Progenitor cell of endocrine pancreas (in vitro differentiated cells): ENCODE results near the gene LYPLAL1. TPM values are rescaled to one million over a fixed set of nuclear protein-coding genes. Genes with fewer than 3 reads are reported as not detected.
"Not testable (repeated sequence)": the region's sequence is repeated elsewhere in the genome, so short reads cannot be mapped to it uniquely, and the experiment has no call there.

Source experiments
- DNase-seq: peaks from one replicate; pipeline ENCODE4 v3.0.0; 2021; ENCODE audit warnings: low spot score; ENCODE audit not compliant: unreplicated experiment
- H3K27ac Mint-ChIP-seq: 2 replicates; pipeline ENCODE4 v1.8.0; 2021; ENCODE audit warnings: mild to moderate bottlenecking, moderate library complexity, mixed read lengths
- H3K27me3 Mint-ChIP-seq: 2 replicates; pipeline ENCODE4 v1.8.0; 2021; ENCODE audit warnings: mixed read lengths
- H3K36me3 Mint-ChIP-seq: 2 replicates; pipeline ENCODE4 v1.8.0; 2022; ENCODE audit warnings: mixed read lengths; ENCODE audit not compliant: insufficient read depth
- H3K4me1 Mint-ChIP-seq: 2 replicates; pipeline ENCODE4 v1.8.0; 2021; ENCODE audit warnings: low read depth, mixed read lengths
- H3K4me3 Mint-ChIP-seq: 2 replicates; pipeline ENCODE4 v1.8.0; 2021; ENCODE audit warnings: low read depth, mild to moderate bottlenecking, moderate library complexity, mixed read lengths
- H3K9me3 Mint-ChIP-seq: 2 replicates; pipeline ENCODE4 v1.8.0; 2021; ENCODE audit warnings: low read depth, mixed read lengths
- total RNA-seq: library from RNA; stranded (reverse); gene quantifications from 2 replicates; pipeline ENCODE4 v1.2.1, GENCODE V29; 2021
- TF ChIP-seq, protein P1 (sequence below): fragments of 200-600 bp; sonication (generic); IDR thresholded peaks from one replicate; pipeline ENCODE4 v1.5.0; 2021; ENCODE audit warnings: antibody characterized with exemption, mild to moderate bottlenecking; ENCODE audit not compliant: unreplicated experiment

Gene LYPLAL1
- total RNA-seq, 1 donor from 2014 or later, result 33.0 TPM

DNA sequence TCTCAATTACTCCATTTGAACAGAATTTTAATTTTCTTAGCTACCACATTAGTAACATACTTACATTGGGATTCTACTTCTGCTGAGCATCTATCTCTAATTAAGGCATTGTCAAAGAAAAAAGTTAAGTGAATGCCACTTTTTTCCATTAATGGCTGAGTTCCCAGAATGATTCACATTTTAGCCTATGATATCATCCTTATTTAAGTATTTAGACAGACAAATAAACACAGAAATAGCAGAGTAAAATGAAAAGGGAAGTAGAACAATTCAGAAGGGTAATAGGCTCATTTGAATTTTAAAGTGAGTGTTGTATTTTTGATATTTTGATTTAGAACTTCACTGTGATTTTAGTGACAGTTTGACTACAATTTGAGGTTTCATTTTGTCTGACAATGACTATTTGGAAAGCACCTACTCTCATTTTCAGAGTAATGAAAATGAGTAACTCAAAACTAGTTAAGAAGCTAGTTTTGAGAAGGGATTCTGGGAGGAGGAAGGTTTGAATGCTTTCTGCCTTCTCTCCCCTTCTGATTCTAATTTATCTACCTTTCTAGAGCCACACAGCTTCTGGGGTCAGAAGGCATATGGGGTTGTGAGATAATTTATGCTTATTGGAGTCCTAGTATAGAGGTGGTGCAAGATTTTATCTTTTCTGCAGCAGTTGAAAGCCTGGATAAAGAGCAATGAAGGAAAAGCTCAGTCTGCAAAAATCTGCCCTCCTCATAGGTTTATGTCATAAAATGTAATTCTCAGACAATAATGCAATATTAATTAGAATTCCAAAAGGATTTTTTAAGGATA lies 15.5 kb downstream of the LYPLAL1 start:
- H3K4me1 Mint-ChIP-seq, result peaks cover 19% of the 10 kb centered on the region
- TF ChIP-seq, protein P1, sequence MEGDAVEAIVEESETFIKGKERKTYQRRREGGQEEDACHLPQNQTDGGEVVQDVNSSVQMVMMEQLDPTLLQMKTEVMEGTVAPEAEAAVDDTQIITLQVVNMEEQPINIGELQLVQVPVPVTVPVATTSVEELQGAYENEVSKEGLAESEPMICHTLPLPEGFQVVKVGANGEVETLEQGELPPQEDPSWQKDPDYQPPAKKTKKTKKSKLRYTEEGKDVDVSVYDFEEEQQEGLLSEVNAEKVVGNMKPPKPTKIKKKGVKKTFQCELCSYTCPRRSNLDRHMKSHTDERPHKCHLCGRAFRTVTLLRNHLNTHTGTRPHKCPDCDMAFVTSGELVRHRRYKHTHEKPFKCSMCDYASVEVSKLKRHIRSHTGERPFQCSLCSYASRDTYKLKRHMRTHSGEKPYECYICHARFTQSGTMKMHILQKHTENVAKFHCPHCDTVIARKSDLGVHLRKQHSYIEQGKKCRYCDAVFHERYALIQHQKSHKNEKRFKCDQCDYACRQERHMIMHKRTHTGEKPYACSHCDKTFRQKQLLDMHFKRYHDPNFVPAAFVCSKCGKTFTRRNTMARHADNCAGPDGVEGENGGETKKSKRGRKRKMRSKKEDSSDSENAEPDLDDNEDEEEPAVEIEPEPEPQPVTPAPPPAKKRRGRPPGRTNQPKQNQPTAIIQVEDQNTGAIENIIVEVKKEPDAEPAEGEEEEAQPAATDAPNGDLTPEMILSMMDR, result no peak
- no peak for DNase-seq
- peaks cover 21% of the 10 kb centered on the region for H3K36me3 Mint-ChIP-seq
- H3K27me3 Mint-ChIP-seq, result no peaks in the 10 kb centered on the region
- no peak overlapping the region for H3K4me3 Mint-ChIP-seq
- H3K9me3 Mint-ChIP-seq, result peaks cover 3% of the 10 kb centered on the region
- H3K27ac Mint-ChIP-seq, result peak overlapping the region; percentile 56

DNA sequence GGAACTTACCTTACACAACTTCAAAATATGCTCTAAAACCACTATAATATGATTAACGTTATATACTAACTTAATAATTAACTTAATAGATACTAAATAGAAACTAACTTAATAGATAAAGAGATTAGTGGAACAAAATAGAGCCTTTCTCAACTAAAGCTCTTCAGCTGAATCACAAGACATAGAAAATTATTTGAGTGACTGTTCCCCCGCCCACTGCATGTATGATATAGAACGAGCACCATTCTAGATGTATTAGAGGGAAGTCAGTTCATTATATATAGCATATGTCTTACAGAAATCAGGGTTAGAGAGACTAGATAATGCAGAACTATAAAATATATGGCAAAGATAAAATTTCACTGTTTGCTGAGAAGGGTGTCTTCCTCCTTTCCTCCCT lies 16.3 kb downstream of the LYPLAL1 start:
- no peaks in the 10 kb centered on the region for H3K27me3 Mint-ChIP-seq
- H3K27ac Mint-ChIP-seq, result no peak overlapping the region
- peaks cover 3% of the 10 kb centered on the region for H3K9me3 Mint-ChIP-seq
- H3K36me3 Mint-ChIP-seq, result peaks cover 21% of the 10 kb centered on the region
- H3K4me1 Mint-ChIP-seq, result peaks cover 19% of the 10 kb centered on the region
- TF ChIP-seq, protein P1, result no peak
- H3K4me3 Mint-ChIP-seq, result no peak overlapping the region
- DNase-seq, result no peak

DNA sequence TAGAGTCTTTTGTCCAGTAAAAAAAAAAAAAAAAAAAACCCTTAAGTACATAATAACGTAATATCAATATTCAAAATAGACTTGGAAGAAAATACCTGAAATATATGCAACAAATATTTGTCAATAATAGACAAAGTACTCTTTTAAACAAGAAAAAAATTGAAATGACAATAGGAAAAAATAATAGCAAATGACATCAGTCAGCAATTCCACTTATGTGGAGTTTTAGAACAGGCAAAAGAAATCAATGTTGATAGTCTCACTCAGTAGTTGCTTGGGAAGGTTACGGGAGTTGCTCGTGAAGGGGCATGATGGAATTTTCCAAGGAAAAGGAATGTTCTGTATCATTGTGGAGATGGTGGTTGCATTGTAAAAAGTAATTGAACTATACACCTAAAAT lies 16.9 kb downstream of the LYPLAL1 start:
- Mint-ChIP-seq H3K9me3 (peaks cover 6% of the 10 kb centered on the region), H3K27me3 (no peaks in the 10 kb centered on the region), H3K4me1 (peaks cover 19% of the 10 kb centered on the region), H3K36me3 (peaks cover 23% of the 10 kb centered on the region), H3K4me3 (no peak overlapping the region), H3K27ac (no peak overlapping the region)
- TF ChIP-seq, protein P1, result no peak
- DNase-seq, result no peak

DNA sequence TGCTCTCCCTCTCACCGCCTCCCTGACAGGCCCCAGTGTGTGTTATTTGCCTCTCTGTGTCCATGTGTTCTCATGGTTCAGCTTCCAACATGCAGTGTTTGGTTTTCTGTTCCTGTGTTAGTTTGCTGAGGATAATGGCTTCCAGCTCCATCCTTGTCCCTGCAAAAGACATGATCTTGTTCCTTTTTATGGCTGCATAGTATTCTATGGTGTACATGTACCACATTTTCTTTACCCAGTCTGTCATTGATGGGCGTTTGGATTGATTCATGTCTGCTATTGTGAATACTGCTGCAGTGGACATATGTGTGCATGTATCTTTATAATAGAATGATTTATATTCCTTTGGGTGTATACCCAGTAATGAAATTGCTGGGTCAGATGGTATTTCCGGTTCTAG lies 22.2 kb downstream of the LYPLAL1 start:
- H3K4me3 Mint-ChIP-seq, H3K4me1 Mint-ChIP-seq, H3K27ac Mint-ChIP-seq, DNase-seq, H3K27me3 Mint-ChIP-seq: not testable (repeated sequence)
- H3K36me3 Mint-ChIP-seq, result peaks cover 42% of the 10 kb centered on the region
- peaks cover 18% of the 10 kb centered on the region for H3K9me3 Mint-ChIP-seq

DNA sequence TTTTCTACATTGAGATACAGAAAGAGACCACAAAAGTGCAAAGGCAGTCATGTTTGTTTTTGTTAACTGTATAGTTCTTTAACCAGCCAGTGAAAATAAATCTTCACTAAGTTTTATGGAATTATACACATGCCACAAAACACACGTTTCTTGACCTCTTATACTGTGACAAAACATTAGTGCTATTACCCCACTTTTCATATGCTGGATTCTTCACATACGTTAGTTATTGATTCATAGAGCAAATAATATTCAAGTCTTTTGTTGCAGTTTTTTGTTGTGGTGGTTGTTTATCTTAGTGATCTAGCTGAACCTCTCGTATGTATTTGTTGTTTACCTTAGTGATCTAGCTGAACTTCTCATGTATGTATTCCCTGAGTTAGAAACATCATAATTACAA lies 28.0 kb downstream of the LYPLAL1 start:
- Mint-ChIP-seq H3K27ac (no peak overlapping the region), H3K27me3 (no peaks in the 10 kb centered on the region), H3K4me3 (no peak overlapping the region), H3K36me3 (peaks cover 18% of the 10 kb centered on the region), H3K4me1 (peaks cover 6% of the 10 kb centered on the region), H3K9me3 (peaks cover 6% of the 10 kb centered on the region)
- TF ChIP-seq, protein P1, result no peak
- no peak for DNase-seq

DNA sequence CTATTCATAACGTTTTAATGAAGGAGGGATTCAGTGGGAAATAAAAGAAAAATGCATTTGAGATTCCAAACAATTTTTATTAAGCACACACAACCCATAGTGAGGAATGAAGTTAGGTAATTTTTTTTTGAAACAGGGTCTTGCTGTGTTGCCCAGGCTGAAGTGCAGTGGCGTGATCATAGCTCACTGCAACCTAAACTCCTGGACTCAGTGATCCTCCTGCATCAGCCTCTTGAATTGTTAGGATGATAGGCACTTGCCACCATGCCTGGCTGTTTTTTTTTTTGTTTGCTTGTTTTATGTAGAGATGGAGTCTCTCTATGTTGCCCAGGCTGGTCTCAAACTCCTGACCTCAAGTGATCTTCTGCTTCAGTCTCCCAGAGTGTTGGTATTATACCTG lies 28.9 kb downstream of the LYPLAL1 start:
- Mint-ChIP-seq H3K4me3 (no peak overlapping the region), H3K27ac (no peak overlapping the region), H3K27me3 (no peaks in the 10 kb centered on the region), H3K4me1 (peaks cover 6% of the 10 kb centered on the region), H3K9me3 (no peaks in the 10 kb centered on the region), H3K36me3 (peaks cover 9% of the 10 kb centered on the region)
- DNase-seq, result no peak
- TF ChIP-seq, protein P1, result no peak
